GM18526 (cell line): Measurements from ENCODE around the gene PGAP3.

Experiments used
- POLR2A ChIP-seq: IDR thresholded peaks from 3 replicates; pipeline ENCODE4 v1.6.1; 2011; ENCODE audit not compliant: insufficient read length; ENCODE audit errors: extremely low read depth

Gene PGAP3

GRCh38 chr17:39687546-39688474 is at the start of gene PGAP3:
PGAP3 (minus strand) TSS chr17:39688057; CDS start chr17:39688014, 43 bp downstream.
- TF ChIP-seq POLR2A = peak; percentile 69

- no peak for TF ChIP-seq POLR2A
Observed at GRCh38 chr17:39737206-39737759, 49.4 kb upstream of the PGAP3 start.

DNA sequence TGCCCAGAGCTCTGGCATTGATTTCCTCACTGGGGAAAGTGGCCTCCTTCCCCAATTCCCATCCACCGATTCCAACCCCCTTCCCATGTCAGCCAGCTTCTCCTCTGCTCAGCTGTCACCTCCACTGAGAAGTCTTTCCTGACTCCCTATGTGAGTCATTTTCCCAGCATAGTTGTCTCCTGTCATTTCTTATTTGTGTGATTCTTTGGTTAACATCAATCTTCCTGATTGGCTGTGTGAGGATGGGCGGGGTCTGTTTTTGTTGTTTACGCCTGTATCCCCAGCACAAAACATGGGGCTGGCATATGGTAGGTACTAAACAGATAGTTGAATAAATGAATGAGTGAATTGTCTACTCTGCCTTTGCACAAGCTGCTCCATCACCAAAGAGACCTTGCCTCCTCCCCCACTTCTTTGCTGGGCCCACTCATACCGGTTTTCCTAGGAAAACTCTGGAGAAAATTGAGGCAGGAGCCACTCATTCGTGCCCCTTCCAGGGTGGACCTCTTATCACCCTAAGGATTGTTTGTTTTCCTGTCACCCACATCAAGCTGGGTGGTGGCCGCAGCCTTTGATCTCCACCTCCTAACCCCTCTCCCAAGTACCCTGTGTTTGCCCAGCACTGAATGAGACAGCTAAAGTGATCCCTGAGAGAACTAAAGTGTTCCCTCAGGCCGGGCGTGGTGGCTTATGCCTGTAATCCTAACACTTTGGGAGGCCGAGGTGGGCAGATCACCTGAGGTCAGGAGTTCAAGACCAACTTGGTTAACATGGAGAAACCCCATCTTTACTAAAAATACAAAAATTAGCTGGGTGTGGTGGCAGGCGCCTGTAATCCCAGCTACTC is 48.7 kb upstream of the PGAP3 start:
- no peak for TF ChIP-seq POLR2A

DNA sequence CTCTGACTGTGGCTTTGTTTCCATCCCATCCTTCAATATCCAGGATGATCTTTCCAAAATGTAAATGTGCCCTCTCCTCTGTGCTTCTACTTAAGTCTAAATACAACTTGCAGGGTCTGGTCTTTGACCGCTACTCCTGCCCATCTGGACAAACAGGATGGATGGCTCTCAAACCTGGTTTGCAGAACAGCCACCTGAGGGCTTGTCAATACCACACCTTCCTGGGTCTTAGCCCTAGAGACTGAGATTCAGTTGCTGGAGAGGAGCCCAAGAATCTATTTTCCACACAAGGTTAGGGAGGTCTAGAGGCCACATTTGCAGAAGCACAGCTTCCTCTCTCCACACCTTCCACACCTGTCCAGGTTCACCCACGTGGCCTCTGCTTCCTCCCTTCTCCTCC is 48.0 kb upstream of the PGAP3 start:
- no peak for TF ChIP-seq POLR2A

DNA sequence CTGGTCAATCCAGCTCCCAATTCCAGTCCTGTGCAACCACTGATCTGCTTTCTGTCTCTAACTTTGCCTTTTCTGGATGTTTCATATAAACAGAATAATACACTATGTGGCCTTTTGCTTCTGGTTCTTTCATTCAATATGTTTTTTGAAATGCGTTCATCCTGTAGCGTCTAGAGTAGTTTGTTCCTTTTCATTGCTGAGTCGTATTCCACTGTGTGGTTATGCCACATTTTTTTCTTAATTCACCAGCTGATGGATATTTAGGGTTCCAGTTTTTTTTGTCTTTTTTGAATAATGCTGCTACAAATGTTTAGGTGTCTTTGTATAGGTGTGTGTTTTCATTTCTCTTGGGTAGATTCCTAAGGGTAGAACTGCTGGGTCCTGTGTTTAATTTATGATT is 44.7 kb upstream of the PGAP3 start:
- no peak for TF ChIP-seq POLR2A

DNA sequence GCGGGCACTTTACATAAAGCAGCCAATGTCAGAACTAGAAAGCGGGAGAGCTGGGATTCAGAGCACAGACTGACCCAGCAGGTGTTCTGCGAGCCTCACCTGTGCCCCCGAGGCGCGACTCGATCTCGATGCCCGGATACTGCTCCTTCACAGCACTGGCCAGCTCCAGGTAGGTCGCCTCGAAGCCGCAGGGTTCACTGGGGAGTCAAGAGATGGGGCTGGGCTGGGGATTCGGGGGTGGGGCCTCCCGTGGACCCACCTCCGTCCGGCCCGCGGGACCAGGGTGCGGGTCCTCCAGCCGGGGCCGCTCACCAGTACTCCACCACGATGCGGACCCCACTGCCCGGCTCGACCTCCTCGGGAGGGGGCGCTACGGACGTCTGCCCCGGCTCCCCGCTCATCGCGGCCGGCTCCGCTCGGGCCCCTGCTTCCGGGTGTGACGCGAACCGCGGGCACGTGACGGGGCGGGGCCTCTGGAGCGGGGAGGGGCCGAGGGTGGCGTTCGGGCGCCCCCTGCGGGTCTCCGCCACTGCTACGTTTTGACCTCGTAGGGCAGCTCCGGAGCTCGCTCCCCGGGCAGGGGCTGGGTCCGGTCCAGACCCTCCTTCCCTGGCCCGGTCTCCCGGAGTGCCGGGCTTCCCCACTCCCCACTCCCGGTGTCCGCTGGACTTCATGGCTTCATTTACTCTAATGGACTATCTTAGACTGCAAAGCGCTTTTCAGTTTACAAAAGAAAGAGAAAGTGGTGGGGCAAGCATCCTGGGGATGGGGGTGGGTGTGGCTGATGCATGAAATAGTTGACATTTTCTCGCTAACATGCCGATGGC is 42.5 kb upstream of the PGAP3 start, which contains the start of gene MIEN1:
TSS of gene MIEN1 (minus strand) at position 438 of the 827 bp plus-strand sequence. CDS start at position 401, 37 bp downstream.
- peak; percentile 83 for TF ChIP-seq POLR2A

- TF ChIP-seq POLR2A = no peak
Observed at GRCh38 chr17:39729280-39729851, 41.5 kb upstream of the PGAP3 start.

DNA sequence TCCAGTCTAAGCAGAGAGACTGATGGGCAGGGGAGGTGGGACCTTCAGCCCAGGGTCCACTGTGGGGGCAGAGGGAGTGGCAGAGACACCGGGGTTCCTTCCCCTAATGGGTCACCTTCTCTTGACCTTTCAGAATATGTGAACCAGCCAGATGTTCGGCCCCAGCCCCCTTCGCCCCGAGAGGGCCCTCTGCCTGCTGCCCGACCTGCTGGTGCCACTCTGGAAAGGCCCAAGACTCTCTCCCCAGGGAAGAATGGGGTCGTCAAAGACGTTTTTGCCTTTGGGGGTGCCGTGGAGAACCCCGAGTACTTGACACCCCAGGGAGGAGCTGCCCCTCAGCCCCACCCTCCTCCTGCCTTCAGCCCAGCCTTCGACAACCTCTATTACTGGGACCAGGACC is 39.7 kb upstream of the PGAP3 start:
- TF ChIP-seq POLR2A = no peak

DNA sequence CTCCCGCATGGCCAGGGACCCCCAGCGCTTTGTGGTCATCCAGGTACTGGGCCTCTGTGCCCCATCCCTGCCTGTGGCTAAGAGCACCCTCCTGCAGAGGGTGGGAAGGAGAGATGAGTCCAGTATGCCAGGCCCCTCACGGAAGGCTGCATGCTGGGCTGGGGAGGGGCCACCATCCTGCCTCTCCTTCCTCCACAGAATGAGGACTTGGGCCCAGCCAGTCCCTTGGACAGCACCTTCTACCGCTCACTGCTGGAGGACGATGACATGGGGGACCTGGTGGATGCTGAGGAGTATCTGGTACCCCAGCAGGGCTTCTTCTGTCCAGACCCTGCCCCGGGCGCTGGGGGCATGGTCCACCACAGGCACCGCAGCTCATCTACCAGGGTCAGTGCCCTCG is 38.8 kb upstream of the PGAP3 start:
- TF ChIP-seq POLR2A = no peak

DNA sequence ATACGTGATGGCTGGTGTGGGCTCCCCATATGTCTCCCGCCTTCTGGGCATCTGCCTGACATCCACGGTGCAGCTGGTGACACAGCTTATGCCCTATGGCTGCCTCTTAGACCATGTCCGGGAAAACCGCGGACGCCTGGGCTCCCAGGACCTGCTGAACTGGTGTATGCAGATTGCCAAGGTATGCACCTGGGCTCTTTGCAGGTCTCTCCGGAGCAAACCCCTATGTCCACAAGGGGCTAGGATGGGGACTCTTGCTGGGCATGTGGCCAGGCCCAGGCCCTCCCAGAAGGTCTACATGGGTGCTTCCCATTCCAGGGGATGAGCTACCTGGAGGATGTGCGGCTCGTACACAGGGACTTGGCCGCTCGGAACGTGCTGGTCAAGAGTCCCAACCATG is 36.9 kb upstream of the PGAP3 start:
- TF ChIP-seq POLR2A = no peak

- no peak for TF ChIP-seq POLR2A
Observed at GRCh38 chr17:39722965-39723848, 35.4 kb upstream of the PGAP3 start.

- TF ChIP-seq POLR2A = no peak
Observed at GRCh38 chr17:39722104-39722503, 34.2 kb upstream of the PGAP3 start.
